ENCODE measurements around the gene LAMP2.

GRCh38 chrX:120446498-120446897 is 22.6 kb downstream of the LAMP2 start:
- no peak for TF ChIP-seq SP1 (IDR thresholded peaks at IDR 0.05)
- TF ChIP-seq FOXM1 (IDR thresholded peaks at IDR 0.05; ENCODE audit: borderline replicate concordance): no peak
- no peak for TF ChIP-seq LEF1 (IDR thresholded peaks at IDR 0.05; ENCODE audit: borderline replicate concordance)
